Astrocyte of the cerebellum (primary cell): ENCODE data around the gene TMEM163.

Source experiments
- DNase-seq: peaks from one replicate; pipeline ENCODE4 v3.0.0-alpha.2; 2011; ENCODE audit warnings: low read depth
- H3K4me3 ChIP-seq: 2 replicates; pipeline ENCODE4 v1.5.1; 2011; ENCODE audit warnings: mild to moderate bottlenecking, low read depth, low read length, moderate library complexity
- CTCF ChIP-seq: IDR thresholded peaks from 2 replicates; pipeline ENCODE4 v1.5.1; 2012; ENCODE audit warnings: low read length, low read depth, moderate library complexity, mild to moderate bottlenecking; ENCODE audit errors: missing control alignments
- in situ Hi-C: cut with HindIII; loops from 2 replicates; pipeline ENCODE4 v1.10.0; 2017; ENCODE audit warnings: low sequenced_read_pairs

The TMEM163 gene

DNA sequence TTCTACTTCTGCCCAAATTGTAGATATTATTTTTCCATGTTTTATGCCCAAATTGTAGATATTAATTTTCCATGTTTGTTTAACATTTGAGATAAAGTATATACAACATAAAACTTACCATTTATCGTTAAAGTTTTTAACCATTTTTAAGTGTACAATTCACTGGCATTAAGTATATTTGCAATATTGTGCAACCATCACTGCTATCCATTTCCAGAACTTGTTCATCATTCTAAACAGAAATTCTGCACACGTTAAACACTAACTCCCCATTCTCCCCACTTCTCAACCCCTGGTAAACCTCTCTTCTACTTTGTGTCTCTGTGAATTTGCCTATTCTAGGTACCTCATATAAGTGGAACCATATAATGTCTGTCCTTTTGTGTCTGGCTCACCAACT lies 302.8 kb downstream of the TMEM163 start:
- no peak overlapping the region for H3K4me3 ChIP-seq
- DNase-seq, result no peak
- in situ Hi-C loops, result no loop called here
- no peak for TF ChIP-seq CTCF

DNA sequence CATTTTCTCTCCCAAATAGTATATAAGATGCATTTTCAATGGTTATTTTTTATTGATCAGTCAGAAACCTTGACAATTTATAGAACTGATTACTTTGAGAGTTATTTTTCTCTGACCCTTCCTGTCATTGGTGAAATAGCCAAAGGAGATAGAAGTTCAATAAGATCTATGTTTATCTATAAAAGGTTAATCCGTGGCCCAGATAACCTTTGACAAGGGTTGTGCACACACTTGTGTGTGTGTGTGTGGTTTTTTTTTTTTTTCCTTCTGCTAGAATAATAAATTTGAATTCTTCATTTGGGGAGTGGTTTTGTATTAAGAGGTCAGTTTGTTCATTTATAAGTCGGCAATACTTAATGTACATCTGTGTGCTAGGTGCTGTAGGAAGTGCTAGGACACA lies 304.9 kb downstream of the TMEM163 start:
- DNase-seq, result no peak
- no peak overlapping the region for H3K4me3 ChIP-seq
- TF ChIP-seq CTCF, result no peak
- in situ Hi-C loops, result no loop called here

DNA sequence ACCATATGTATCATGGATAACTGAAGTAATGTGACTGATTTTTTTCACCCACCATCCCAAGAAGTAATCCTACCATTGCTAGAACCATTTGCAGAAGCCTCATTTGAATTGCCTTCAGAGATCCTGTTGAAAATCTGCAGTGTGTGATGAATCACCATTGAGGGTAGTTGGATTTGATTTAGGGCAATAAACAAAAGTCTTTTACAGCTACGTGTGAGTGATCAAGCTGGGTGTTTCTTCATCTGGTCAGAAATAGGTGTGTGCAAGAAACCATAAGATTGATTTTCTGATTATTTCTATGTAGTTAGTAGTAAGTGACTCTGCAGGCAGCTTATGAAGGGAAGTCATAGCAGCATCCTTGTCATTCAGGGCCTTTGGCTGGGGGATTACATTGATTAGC lies 305.4 kb downstream of the TMEM163 start:
- no peak for TF ChIP-seq CTCF
- in situ Hi-C loops, result no loop called here
- no peak for DNase-seq
- no peak overlapping the region for H3K4me3 ChIP-seq

DNA sequence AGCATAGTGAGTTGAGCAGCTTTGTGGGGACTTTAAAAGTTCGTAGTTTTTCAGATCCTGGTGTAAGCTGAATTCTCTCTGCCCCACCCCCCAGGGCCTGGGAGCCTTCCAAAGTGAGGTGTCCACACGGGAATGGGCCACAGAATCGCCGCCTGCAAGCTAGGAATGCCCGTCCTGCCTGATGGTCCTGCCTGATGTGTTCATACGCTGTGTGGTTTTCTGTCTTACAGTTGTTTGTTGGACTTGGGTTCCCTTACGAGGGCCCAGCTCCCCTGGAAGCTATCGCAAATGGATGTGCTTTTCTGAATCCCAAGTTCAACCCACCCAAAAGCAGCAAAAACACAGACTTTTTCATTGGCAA lies 306.2 kb downstream of the TMEM163 start:
- no peak for TF ChIP-seq CTCF
- in situ Hi-C loops, result no loop called here
- DNase-seq, result no peak
- no peak overlapping the region for H3K4me3 ChIP-seq

- H3K4me3 ChIP-seq, result no peak overlapping the region
- TF ChIP-seq CTCF, result peak; percentile 81
- peak; percentile 67 for DNase-seq
- in situ Hi-C loops, result no loop called here
Observed at GRCh38 chr2:134411828-134412638, 306.8 kb downstream of the TMEM163 start.

- H3K4me3 ChIP-seq, result no peak overlapping the region
- in situ Hi-C loops, result no loop called here
- no peak for TF ChIP-seq CTCF
- no peak for DNase-seq
Observed at GRCh38 chr2:134411279-134411827, 307.4 kb downstream of the TMEM163 start.
